Fibroblast of skin of right quadriceps (primary cell): ENCODE measurements around the gene ESRRA.
"Not testable (repeated sequence)": the region's sequence is repeated elsewhere in the genome, so short reads cannot be mapped to it uniquely, and the experiment has no call there.

Source experiments
- DNase-seq: peaks from one replicate; pipeline ENCODE4 v3.0.0-alpha.2; 2013

The ESRRA gene

GRCh38 chr11:64314146-64314804, 9.0 kb downstream of the ESRRA start:
- DNase-seq: no peak

- DNase-seq: no peak
Observed at GRCh38 chr11:64314805-64315561, 9.7 kb downstream of the ESRRA start.

GRCh38 chr11:64315667-64316526, 10.6 kb downstream of the ESRRA start:
- DNase-seq: not testable (repeated sequence)

DNA sequence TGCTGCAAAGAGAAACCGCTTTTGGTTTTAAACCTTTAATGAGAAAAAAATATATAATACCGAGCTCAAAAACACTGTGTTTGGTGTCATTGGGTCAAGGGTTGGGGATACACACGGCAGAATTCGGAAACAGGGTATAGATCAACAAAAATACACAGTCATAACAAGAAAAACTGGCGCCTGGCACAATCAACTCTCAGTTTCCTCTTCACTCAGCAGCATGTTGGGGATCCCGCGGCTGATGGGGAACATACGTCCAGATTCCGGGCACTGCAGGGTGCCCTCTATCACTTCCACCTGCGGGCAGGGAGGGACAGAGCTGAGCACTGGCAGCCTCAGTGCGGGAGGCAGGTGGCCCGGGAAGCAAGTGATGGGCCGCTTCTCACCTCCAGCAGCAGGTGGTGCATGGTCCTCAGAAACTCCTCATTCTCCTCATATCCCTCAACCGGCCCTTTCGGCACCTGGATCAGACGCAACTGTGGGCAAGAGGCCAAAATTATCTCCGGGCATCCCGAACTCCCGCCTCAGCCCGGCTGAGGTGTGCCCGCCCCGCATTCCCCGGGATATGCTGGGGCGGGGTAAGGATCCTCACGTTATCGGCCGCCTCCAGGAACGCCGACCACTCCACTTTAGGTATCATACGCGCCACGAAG, 11.5 kb downstream of the ESRRA start:
- DNase-seq: no peak

GRCh38 chr11:64317325-64317960, 12.1 kb downstream of the ESRRA start, which contains the start of gene TRMT112:
Gene TRMT112 (minus strand): TSS chr11:64317559. CDS start chr11:64317526, 33 bp downstream.
- DNase-seq: peak; percentile 97

GRCh38 chr11:64317961-64318765, 12.8 kb downstream of the ESRRA start, which contains the start of gene PRDX5:
Gene PRDX5 (plus strand): TSS chr11:64318121. CDS start chr11:64318216, 95 bp downstream.
- peak; percentile 95 for DNase-seq

DNA sequence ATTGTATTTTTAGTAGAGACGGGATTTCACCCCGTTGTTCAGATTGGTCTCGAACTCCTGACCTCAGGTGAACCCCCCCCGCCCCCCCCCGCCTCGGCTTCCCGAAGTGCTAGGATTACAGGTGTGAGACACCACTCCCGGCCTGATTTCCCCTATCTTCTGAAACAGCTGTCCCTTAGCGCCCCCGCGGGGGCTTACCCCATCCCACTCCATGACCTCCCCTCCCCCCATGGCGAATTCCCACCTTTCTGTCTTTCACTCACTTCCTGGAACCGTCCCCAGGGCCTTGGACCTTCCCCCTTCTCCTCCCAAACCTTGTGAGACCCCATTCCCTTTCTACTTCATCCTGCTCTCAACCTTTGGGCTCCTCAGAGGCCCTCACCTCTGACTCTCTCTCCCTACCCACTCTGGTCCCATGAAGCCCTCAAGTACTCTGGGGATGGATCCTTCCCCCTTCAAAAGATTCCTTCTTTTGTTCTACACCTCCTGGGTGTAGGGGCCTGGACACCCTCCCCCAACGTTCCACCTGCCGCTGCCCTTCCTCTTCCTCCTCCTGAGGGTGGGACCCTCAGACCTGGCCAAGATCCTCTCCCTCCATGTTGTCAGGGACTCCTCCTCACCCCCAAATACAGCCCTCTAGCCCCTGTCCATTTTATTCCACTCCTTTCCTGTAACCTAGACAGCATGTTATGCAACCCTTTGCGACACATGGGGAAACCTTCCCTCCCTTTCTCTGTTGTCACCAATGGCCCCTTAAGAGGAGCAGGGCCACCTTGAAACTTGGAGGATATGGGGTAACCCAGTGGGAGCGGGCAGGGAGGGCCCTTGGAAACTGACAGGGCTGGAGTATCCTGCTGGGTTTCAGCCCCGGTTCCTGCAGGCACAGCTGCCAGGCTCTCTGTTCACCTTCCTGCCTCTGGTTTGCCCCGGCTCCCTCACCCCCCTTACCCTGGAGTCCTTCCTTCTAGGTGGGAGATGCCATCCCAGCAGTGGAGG, 13.7 kb downstream of the ESRRA start:
- DNase-seq: no peak

DNA sequence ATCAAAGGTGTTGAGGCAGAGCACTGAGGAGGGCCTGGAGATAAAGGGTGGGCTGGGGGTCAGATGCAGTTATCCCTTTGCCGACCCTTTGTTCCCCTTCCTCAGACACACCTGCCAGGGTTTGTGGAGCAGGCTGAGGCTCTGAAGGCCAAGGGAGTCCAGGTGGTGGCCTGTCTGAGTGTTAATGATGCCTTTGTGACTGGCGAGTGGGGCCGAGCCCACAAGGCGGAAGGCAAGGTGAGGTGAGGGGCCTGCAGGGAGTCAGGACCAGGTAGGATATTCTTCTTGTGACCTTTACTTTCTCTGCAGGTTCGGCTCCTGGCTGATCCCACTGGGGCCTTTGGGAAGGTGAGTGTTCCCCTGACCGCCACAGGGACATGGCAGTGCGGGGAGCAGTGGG, 15.2 kb downstream of the ESRRA start:
- no peak for DNase-seq

- no peak for DNase-seq
Observed at GRCh38 chr11:64321026-64321425, 15.7 kb downstream of the ESRRA start.

DNA sequence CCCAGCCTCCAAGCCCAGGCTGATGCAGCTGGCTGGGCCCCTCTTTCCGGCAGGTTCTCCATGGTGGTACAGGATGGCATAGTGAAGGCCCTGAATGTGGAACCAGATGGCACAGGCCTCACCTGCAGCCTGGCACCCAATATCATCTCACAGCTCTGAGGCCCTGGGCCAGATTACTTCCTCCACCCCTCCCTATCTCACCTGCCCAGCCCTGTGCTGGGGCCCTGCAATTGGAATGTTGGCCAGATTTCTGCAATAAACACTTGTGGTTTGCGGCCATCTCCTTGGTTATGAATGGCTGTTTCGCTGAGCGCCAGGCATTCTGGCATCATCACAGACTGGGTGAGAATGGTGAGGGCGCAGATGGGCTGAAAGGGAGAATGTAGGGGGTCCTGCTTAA, 16.2 kb downstream of the ESRRA start:
- no peak for DNase-seq

- DNase-seq: no peak
Observed at GRCh38 chr11:64322925-64323260, 17.6 kb downstream of the ESRRA start.

- no peak for DNase-seq
Observed at GRCh38 chr11:64323373-64323772, 18.0 kb downstream of the ESRRA start.

GRCh38 chr11:64323984-64324383, 18.7 kb downstream of the ESRRA start:
- DNase-seq: not testable (repeated sequence)

DNA sequence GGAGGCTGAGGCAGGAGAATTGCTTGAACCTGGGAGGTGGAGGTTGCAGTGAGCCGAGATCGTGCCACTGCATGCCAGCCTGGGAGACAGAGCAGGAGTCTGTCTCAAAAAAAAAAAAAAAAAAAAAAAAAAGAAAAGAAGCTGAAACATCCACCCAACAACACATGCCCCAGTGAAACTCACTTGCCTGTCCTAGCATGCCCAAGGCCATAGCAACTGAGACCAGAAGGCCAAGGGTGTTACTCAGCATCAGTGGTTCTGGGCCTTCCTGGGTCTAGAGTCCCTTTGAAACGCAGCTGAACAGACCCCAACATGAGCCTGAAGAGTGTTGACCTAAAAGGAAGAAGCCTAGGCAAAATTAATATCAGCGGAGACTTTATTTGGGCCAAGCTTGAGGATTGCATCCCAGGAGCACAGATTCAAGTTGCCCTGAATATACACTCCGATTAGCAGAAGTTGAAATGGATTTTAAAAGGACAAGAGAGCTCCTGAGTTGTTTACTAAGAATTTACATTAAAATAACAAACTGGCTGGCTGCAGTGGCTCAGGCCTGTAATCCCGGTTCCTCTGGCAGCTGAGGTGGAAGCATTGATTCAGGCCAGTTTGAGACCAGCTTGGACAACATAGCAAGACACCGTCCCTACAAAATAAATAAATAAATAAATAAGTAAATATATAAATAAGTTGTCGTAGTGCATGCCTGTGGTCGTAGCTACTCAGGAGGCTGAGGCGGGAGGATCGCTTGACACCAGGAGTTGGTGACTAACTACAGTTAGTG, 19.6 kb downstream of the ESRRA start:
- DNase-seq: no peak

- no peak for DNase-seq
Observed at GRCh38 chr11:64327375-64327774, 22.1 kb downstream of the ESRRA start.

DNA sequence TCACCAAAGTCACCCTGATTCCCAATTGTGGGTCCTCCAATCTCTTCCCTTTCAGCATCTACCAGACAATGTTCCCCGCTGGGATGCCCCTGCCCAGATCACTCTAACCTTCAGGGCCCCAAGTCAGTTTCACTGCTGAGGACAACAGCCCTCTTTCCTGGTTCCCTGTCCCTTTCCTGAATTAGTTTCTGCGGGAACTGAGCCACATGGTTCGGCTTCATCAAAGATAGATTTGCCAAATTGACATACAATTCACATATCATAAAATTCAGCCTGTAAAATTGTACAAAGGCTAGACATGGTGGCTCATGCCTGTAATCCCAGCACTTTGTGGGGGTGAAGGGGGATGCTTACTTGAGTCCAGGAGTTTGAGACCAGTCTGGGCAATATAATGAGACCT, 22.7 kb downstream of the ESRRA start:
- no peak for DNase-seq

DNA sequence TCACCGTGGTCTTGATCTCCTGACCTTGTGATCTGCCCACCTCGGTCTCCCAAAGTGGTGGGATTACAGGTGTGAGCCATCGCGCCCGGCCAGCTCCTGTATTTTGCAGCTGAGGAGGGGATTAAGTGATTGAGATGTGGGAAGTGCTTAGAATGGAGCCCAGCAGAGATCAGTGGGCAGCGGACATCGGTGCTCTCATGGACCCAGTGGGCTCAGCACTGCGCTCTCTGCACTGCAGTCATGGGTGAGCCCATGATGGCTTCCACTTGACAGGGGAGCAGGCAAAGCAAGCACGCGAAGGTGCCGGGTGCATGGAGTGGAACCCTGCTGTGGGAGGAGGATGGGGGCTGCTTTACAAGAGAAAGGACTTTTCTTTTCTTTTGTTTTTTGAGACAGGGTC, 25.6 kb downstream of the ESRRA start:
- DNase-seq: no peak

- peak; percentile 78 for DNase-seq
Observed at GRCh38 chr11:64331569-64332371, 26.4 kb downstream of the ESRRA start.

DNA sequence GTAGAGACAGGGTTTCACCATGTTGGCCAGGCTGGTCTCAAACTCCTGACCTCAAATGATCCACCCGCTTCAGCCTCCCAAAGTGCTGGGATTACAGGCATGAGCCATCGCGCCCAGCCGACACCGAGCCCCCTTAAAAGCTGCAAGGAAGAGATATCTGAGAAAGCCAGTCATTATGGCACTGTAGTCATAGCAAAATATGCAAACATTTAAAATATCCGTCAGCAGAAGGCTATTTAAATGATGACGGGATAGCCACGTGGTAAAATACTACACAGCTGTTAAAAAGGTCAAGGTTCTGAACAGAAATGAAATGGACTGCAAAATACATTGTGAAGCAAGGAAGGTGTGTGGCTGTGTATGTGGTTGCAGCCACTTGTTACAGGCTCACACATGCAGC, 28.2 kb downstream of the ESRRA start:
- no peak for DNase-seq
